ENCODE measurements around the gene ECEL1.

Gene ECEL1

GRCh38 chr2:232484628-232485347 is 2.8 kb downstream of the ECEL1 start:
- no peak for DNase-seq (ENCODE audit: low read depth in 2 of 2)

- no peak for DNase-seq (ENCODE audit: low read depth in 2 of 2)
Measured at GRCh38 chr2:232483923-232484627, 3.6 kb downstream of the ECEL1 start.

GRCh38 chr2:232483311-232483922 is 4.2 kb downstream of the ECEL1 start:
- no peak for DNase-seq (ENCODE audit: low read depth in 2 of 2)

- DNase-seq (ENCODE audit: low read depth in 2 of 2) = no peak
Measured at GRCh38 chr2:232482301-232483238, 5.1 kb downstream of the ECEL1 start.

GRCh38 chr2:232481322-232482140 is 6.1 kb downstream of the ECEL1 start:
- DNase-seq (ENCODE audit: low read depth in 2 of 2) = no peak

- DNase-seq (ENCODE audit: low read depth in 2 of 2) = no peak
Measured at GRCh38 chr2:232480201-232481190, 7.1 kb downstream of the ECEL1 start.

GRCh38 chr2:232479341-232480200 is 8.1 kb downstream of the ECEL1 start:
- no peak for DNase-seq (ENCODE audit: low read depth in 2 of 2)

- DNase-seq (ENCODE audit: low read depth in 2 of 2) = no peak
Measured at GRCh38 chr2:232478571-232479340, 8.9 kb downstream of the ECEL1 start.

GRCh38 chr2:232477751-232478510 is 9.7 kb downstream of the ECEL1 start:
- DNase-seq (ENCODE audit: low read depth in 2 of 2) = no peak

- DNase-seq (ENCODE audit: low read depth in 2 of 2) = no peak
Measured at GRCh38 chr2:232476791-232477190, 10.8 kb downstream of the ECEL1 start.

GRCh38 chr2:232476045-232476444 is 11.6 kb downstream of the ECEL1 start:
- no peak for DNase-seq (ENCODE audit: low read depth in 2 of 2)

GRCh38 chr2:232473467-232473890 is 14.2 kb downstream of the ECEL1 start:
- DNase-seq (ENCODE audit: low read depth in 2 of 2) = no peak

GRCh38 chr2:232466221-232466620 is 21.4 kb downstream of the ECEL1 start:
- DNase-seq (ENCODE audit: low read depth in 2 of 2) = no peak

- no peak for DNase-seq (ENCODE audit: low read depth in 2 of 2)
Measured at GRCh38 chr2:232465061-232465460, 22.6 kb downstream of the ECEL1 start.

- DNase-seq (ENCODE audit: low read depth in 2 of 2) = no peak
Measured at GRCh38 chr2:232464544-232464885, 23.1 kb downstream of the ECEL1 start.

GRCh38 chr2:232463701-232464543 is 23.7 kb downstream of the ECEL1 start:
- no peak for DNase-seq (ENCODE audit: low read depth in 2 of 2)

Data from stimulated activated CD4-positive, alpha-beta T cell treated with anti-CD3 and anti-CD28 coated beads, Interleukin-4, amount 100 ng/mL, for 48 hours (primary cell).